ENCODE data around the gene PRDM16.

PRDM16 gene

DNA sequence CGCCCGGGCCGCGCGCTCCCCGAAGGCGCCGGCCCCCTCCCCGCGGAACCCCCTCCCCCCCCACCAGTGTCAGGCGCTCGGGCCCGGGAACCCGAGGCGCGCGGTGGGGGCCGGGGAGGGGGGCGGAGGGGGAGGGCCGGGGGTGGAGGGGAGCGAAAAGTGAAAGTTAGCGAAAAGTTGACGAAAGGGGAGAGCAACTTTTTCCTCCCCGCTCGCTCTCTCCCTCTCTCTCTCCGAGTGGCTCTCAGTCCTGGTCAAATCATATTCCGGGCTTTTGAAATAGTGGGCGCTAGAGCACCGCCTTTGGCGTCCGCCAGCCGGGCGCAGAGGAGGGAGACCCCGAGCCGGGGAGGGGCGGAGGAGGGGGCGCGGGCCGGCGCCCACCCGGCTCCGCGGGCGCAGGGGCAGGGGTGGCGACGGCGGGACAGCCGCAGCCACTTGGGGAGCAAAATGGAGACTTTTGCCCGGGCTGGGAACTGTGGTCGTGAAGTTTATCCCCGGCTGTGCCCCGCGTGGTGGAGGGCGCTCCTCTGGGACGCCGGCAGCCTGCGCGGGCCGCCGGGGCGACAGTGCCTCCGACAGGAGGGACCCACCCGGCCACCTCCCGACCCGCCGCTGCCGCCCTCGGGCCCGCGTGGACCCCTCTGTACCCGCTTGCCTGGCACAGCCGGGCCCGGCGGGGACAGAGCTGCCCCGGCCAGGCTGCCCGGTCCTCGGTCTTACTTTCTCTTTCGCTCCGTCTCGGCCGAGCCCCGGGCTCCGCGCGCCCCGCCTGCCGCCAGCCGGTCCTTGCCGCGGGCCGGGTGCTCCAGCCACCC is 697 bp downstream of the PRDM16 start:
- no peak for DNase-seq (ENCODE audit: low read depth, low spot score)

GRCh38 chr1:3070309-3070643 is 1.3 kb downstream of the PRDM16 start:
- no peak for DNase-seq (ENCODE audit: low read depth, low spot score)

DNA sequence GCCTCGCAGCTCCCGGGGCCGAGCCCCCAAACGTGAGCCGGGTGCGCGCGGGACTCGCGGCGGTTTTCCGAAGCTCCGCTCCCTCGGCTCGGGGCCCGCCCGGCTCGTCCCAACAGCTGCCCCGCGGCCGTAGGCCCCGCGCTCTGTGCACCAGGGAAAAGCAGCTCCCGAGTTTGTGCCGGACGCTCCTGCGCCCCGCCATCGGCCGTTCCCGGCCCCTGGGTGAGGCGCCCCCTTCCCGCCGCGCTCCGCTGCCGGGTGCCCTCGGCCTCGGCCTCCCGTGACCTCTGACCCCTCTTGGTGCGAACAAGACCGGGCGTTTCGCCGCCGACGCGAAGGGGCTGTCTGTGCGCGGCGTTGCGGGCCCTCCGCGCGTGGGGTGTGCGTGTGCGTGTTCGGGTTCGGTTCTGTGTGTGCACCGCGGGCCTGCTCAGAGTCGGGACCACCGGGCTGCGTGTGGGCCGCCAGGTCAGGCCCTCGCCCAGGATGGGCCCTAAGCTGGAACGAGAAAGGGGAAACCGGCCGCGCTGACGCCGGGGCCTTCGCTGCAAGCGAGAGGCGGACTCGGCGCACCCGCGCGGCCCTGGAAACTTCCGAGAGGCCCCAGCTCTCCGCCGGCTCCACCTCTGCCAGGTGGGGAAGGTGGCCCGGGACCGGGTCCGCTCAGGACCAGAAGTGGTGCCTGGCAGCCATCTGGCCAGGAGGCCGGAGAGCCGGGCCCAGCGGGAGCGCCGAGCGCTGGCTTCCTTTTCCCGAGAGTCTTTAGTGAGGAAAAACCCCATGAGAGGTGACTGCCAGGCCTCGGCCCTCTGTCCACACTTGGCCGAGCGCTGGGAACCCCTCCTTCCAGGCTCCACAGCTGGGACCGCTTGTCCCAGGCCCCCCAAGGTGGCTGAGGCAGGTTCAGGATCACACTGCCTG is 1.9 kb downstream of the PRDM16 start:
- DNase-seq (ENCODE audit: low read depth, low spot score): no peak

- DNase-seq (ENCODE audit: low read depth, low spot score): no peak
Measured at GRCh38 chr1:3071565-3072390, 2.8 kb downstream of the PRDM16 start.

- no peak for DNase-seq (ENCODE audit: low read depth, low spot score)
Measured at GRCh38 chr1:3072391-3073185, 3.6 kb downstream of the PRDM16 start.

GRCh38 chr1:3073186-3073488 is 4.1 kb downstream of the PRDM16 start:
- DNase-seq (ENCODE audit: low read depth, low spot score): no peak

DNA sequence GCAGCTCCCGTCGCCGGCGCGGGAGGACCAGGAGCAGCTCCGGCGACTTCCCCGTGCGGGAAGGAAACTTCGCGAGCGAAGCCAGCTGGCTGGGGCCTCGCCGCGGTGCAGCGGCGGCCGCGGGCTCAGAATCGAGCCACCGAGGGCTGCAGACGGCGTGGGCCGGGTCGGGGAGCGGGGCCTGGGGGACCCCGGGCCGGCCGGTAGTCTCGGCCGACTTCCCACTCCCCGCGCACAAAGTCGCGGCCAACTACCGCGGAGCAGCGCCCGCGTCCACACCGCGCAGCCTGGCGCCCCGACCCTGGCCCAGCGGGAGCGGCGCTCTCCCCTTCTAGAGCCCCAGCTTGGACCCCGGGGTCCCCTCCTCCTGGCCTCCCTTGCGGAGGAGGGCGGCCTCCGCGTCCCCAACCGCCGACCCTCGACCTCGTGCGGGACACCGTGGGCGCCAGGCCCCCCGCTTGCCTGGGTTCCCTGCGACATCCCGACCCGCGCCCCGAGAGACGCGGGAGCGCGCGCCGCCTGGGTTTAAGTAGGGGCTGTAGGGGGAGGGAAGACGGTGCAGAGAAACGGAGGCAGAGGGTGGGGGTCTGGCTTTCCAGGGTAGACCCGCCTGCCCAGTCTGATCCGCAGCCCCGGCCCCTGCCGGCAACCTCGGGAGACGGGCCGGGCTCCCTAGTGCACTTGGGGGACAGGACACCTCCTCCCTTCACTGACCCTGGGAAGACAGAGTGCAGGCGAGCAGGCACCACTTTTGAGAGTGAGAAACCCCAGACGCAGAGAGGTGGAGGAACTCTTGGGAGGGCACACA is 4.7 kb downstream of the PRDM16 start:
- DNase-seq (ENCODE audit: low read depth, low spot score): no peak

- DNase-seq (ENCODE audit: low read depth, low spot score): no peak
Measured at GRCh38 chr1:3074297-3074741, 5.3 kb downstream of the PRDM16 start.

DNA sequence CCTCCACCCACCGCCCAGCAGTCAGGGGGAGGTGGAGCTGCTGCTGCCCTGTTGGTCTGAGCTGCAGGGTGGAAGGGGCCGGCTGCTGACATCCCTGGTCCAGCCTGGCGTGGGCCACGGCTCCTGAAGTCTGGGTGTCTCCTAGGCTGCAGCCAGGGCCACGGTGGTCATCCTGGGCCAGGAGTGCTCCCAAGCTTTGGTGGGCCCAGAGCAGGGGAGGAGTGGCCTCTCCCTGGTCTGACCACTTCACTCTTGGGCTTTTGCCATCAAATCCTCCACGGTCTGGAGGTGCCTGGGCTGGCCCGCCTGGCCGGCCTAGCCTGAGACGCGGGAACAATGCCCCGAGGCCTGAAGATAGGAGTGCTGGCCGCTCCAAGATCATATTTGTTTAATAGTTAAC is 5.8 kb downstream of the PRDM16 start:
- no peak for DNase-seq (ENCODE audit: low read depth, low spot score)

- no peak for DNase-seq (ENCODE audit: low read depth, low spot score)
Measured at GRCh38 chr1:3075666-3076362, 6.8 kb downstream of the PRDM16 start.

GRCh38 chr1:3076363-3076740 is 7.3 kb downstream of the PRDM16 start:
- DNase-seq (ENCODE audit: low read depth, low spot score): no peak

DNA sequence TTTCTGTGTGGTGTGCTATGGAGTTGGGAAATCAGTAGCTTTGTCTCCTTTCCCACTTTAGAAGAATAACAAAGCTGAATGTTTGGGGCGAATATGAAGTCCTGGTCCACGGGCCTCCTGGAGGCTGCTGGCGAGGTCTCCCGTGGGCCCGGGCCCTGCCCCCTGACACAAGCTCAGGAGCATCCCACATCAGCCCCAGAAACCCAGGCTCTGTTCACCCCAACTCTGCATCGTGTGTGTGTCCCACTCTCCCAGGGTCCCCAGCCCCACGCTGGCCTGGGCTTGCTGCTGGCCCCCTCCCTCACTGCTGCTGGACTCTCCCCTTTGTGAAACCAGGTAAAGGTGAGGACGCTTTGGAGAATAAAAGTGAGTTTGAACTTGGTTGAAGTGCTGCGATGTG is 8.1 kb downstream of the PRDM16 start:
- DNase-seq (ENCODE audit: low read depth, low spot score): no peak

DNA sequence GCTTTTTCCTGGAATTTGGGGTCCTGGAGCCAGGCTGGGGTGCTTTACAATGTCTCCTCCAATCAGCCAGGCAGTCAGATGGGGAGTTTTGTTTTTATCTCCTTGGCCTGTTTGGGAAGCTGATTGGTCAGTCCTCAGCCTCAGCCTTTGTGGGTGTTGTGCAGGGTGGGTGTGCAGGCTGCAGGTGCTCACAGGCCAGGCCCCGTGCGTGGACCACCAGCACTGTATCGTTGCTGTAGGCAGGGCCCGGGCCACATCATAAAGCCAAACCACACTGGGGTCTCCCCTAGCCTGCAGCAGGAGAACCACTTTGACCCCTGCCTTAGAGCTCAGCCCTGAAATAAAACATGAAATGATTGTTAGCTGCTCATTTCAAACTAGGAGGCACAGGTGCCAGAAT is 8.6 kb downstream of the PRDM16 start:
- DNase-seq (ENCODE audit: low read depth, low spot score): no peak

DNA sequence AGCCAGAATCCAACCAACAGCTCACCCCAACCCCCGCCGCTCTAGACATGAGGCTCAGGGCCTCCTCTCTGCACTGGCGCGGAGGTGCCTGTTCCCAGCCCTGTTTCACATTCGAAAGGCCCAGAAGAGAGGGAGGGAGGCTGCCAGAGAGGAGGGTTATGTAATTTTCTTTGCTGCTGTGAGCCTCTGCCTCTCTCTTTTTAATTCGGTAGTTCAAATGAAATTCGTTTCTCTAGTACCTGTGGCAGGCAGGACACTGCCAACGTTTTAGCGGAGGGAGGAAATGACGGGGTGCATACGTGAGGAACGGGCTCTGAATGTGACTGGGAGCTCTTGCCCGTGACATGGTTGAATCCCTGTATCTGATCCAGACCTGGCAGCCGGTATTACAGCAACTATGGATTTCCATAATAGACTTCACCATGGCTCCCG is 9.4 kb downstream of the PRDM16 start:
- DNase-seq (ENCODE audit: low read depth, low spot score): no peak

GRCh38 chr1:3078871-3079270 is 9.9 kb downstream of the PRDM16 start:
- no peak for DNase-seq (ENCODE audit: low read depth, low spot score)

GRCh38 chr1:3079381-3080052 is 10.5 kb downstream of the PRDM16 start:
- no peak for DNase-seq (ENCODE audit: low read depth, low spot score)

GRCh38 chr1:3080053-3080955 is 11.3 kb downstream of the PRDM16 start:
- no peak for DNase-seq (ENCODE audit: low read depth, low spot score)

DNA sequence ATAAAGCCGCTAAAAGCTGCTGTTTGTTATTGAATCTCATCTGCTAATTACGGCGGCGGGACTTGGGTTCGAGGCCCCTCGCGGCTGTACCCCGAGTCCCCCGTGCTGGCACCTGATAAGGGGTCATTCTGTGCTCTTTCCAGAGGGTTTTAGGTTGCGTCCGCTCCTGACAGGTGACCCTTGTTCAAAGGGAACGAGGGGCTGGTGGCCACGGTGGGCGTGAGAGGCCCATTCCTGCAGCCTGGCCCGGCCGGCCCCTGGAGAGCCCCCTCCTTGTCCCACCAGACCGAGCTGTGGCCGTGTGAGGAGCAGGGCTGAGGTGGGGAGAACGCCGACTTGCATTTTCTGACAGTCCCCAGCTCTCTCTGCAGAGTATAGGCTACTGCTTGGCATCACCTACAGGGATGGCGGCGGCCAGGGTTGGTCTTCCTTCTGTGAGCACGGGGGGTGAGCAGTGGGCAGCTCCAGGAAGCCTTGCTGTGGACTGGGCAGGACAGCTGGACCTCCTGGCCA is 12.2 kb downstream of the PRDM16 start:
- no peak for DNase-seq (ENCODE audit: low read depth, low spot score)

All from smooth muscle cell of the brain vasculature (primary cell).